ENCODE data around the gene FAM151A. TPM values are rescaled to one million over a fixed set of nuclear protein-coding genes. Genes with fewer than 3 reads are reported as not detected.

Gene FAM151A
- total and polyA plus RNA-seq, 2 donors (not counting 3 experiments of a cell fraction or from before 2014, with no cell fraction given) = not detected

DNA sequence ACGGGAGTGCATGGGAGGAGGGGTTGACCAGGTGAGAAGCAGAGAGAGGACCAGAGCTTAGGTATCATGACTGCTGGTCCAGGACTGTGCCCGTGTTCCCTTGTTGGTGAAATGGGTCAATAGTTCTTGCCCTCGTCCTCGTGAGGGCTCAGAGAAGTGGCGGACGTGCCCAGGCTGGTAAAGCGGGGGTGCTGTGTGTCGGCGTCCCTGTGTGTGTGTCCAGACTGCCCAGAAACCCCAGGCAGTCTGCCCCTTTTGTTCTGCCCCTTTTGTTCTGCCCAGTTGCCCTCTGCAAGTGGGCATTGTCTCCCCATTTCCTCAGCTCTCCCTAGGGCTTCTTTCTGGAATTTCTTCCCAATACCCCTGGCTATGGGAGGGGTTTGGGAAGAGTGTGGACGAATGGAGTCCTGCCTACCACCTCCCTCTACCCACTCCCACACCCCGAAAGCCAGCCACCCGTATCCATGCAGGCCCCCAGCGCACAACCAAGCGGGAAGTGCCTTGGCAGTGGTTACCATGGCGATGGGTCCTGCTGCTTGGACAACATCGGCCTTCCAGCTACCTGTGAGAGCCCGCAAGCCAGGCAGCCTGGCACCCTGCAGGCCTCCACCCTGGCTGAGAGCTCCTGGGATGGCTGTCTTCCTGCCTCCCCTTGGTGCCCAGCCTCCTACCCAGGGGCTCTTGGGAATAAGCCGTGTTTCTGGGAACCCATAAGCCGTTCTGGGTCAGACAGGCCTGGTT is 40.6 kb downstream of the FAM151A start:
- BruUV-seq (replicated peaks) = no TSS peak
- FAIRE-seq (no peak), DNase-seq (ENCODE audit: low read depth, low spot score) (no peak)
- H3K9ac ChIP-seq (replicated peaks; ENCODE audit: extremely low read depth, insufficient read depth, low read length) = no peak overlapping the region
- H3K27ac ChIP-seq (ENCODE audit: insufficient read depth, low read depth, low read length) = no peak overlapping the region
- no peaks in the 10 kb centered on the region for H3K9me1 ChIP-seq (replicated peaks; ENCODE audit: control insufficient read depth, extremely low read depth, insufficient read depth, low read length)
- no peaks in the 10 kb centered on the region for H4K20me1 ChIP-seq (replicated peaks; ENCODE audit: control insufficient read depth, extremely low read depth, insufficient read depth, low read length)
- no peak overlapping the region for H3K4me2 ChIP-seq (ENCODE audit: insufficient read depth, low read length)
- H3K4me1 ChIP-seq (ENCODE audit: control insufficient read depth, extremely low read depth, insufficient read depth, low read length) = peaks cover under 1% of the 10 kb centered on the region
- ChIA-PET CTCF (no interaction called here), POLR2A (no interaction called here)
- no peak overlapping the region for H2AFZ ChIP-seq (ENCODE audit: low read depth, low read length)
- intact Hi-C loops (cut with micrococcal nuclease) = no loop called here
- no peaks in the 10 kb centered on the region for H3K36me3 ChIP-seq (ENCODE audit: control insufficient read depth in 2 of 2, extremely low read depth in 1 of 2, insufficient read depth in 2 of 2, low read length in 2 of 2)
- H3K27me3 ChIP-seq (ENCODE audit: control insufficient read depth in 2 of 2, insufficient read depth in 2 of 2, low read length in 2 of 2) = no peaks in the 10 kb centered on the region
- H3K79me2 ChIP-seq (ENCODE audit: control insufficient read depth, insufficient read depth, low read length) = no peaks in the 10 kb centered on the region
- H3K9me3 ChIP-seq (replicated peaks; ENCODE audit: control insufficient read depth, insufficient read depth, low read length) = no peaks in the 10 kb centered on the region
- no peak for TF ChIP-seq JUN (IDR thresholded peaks at IDR 0.05; ENCODE audit: borderline replicate concordance, insufficient read depth, insufficient read length, low read depth)
- no peak overlapping the region for H3K4me3 ChIP-seq (replicated peaks in 1 of 3; ENCODE audit: insufficient read depth in 1 of 3, low read depth in 1 of 3, low read length in 3 of 3)
- dilution Hi-C loops (cut with MboI; ENCODE audit: extremely low pct_ligation_motif_present, low sequenced_read_pairs) = no loop called here

DNA sequence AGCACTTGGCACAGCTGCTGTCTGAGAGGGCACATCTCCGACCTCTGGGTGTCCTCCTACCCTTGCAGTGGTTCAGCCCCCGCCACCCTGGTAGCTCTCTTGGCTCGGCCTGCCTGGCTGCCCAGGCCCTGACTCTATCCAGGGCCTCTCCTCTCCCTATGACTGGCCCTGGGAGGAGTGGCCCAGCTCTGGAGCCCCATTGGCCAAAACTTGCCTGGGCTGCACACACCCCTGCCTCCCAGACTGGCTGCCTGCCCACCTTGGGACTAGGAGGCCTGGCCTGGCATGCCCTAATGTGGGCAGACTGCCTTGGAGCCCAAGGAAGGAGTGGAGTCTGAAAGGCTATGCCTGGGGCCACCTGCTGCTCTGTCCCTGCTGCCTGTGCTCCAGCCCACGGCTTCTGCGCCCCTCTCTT is 41.7 kb downstream of the FAM151A start:
- Histone ChIP-seq H3K27me3 (ENCODE audit: control insufficient read depth in 2 of 2, insufficient read depth in 2 of 2, low read length in 2 of 2) (no peaks in the 10 kb centered on the region), H3K36me3 (ENCODE audit: control insufficient read depth in 2 of 2, extremely low read depth in 1 of 2, insufficient read depth in 2 of 2, low read length in 2 of 2) (no peaks in the 10 kb centered on the region), H3K4me3 (replicated peaks in 1 of 3; ENCODE audit: insufficient read depth in 1 of 3, low read depth in 1 of 3, low read length in 3 of 3) (no peak overlapping the region), H3K9me3 (replicated peaks; ENCODE audit: control insufficient read depth, insufficient read depth, low read length) (no peaks in the 10 kb centered on the region), H3K79me2 (ENCODE audit: control insufficient read depth, insufficient read depth, low read length) (no peaks in the 10 kb centered on the region), H4K20me1 (replicated peaks; ENCODE audit: control insufficient read depth, extremely low read depth, insufficient read depth, low read length) (no peaks in the 10 kb centered on the region), H2AFZ (ENCODE audit: low read depth, low read length) (no peak overlapping the region), H3K9me1 (replicated peaks; ENCODE audit: control insufficient read depth, extremely low read depth, insufficient read depth, low read length) (no peaks in the 10 kb centered on the region), H3K27ac (ENCODE audit: insufficient read depth, low read depth, low read length) (no peak overlapping the region), H3K9ac (replicated peaks; ENCODE audit: extremely low read depth, insufficient read depth, low read length) (no peak overlapping the region), H3K4me1 (ENCODE audit: control insufficient read depth, extremely low read depth, insufficient read depth, low read length) (peaks cover 3% of the 10 kb centered on the region), H3K4me2 (ENCODE audit: insufficient read depth, low read length) (no peak overlapping the region)
- ChIA-PET CTCF (interaction anchor here (0.5 to 1.3 kb wide), 3 partner anchors 9 to 1871 kb away, joined by 3 to 4 read pairs (median 3); no protein-coding TSS in a partner anchor), POLR2A (interaction anchor here (0.6 kb wide), 1 partner anchor 11 kb away, joined by 7 read pairs; no protein-coding TSS in a partner anchor)
- dilution Hi-C loops (cut with MboI; ENCODE audit: extremely low pct_ligation_motif_present, low sequenced_read_pairs) = no loop called here
- FAIRE-seq = no peak
- peak; percentile 34 for DNase-seq (ENCODE audit: low read depth, low spot score)
- TF ChIP-seq FOS (IDR thresholded peaks at IDR 0.05; ENCODE audit: borderline replicate concordance, insufficient read depth, low read length) = no peak
- TF ChIP-seq GATA2 (IDR thresholded peaks at IDR 0.05; ENCODE audit: insufficient read depth, insufficient read length, low read depth, low read length) = no peak
- TF ChIP-seq, protein P1, sequence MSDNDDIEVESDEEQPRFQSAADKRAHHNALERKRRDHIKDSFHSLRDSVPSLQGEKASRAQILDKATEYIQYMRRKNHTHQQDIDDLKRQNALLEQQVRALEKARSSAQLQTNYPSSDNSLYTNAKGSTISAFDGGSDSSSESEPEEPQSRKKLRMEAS (IDR thresholded peaks at IDR 0.05; ENCODE audit: insufficient read depth, insufficient read length) = no peak
- TF ChIP-seq, protein P2, sequence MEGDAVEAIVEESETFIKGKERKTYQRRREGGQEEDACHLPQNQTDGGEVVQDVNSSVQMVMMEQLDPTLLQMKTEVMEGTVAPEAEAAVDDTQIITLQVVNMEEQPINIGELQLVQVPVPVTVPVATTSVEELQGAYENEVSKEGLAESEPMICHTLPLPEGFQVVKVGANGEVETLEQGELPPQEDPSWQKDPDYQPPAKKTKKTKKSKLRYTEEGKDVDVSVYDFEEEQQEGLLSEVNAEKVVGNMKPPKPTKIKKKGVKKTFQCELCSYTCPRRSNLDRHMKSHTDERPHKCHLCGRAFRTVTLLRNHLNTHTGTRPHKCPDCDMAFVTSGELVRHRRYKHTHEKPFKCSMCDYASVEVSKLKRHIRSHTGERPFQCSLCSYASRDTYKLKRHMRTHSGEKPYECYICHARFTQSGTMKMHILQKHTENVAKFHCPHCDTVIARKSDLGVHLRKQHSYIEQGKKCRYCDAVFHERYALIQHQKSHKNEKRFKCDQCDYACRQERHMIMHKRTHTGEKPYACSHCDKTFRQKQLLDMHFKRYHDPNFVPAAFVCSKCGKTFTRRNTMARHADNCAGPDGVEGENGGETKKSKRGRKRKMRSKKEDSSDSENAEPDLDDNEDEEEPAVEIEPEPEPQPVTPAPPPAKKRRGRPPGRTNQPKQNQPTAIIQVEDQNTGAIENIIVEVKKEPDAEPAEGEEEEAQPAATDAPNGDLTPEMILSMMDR (IDR thresholded peaks at IDR 0.05; ENCODE audit: extremely low read depth in 1 of 2, insufficient read depth in 1 of 2, low read depth in 1 of 2, low read length in 2 of 2) = no peak
- no peak for TF ChIP-seq POLR2AphosphoS5 (IDR thresholded peaks at IDR 0.05; ENCODE audit: insufficient read depth, low read depth, low read length)
- no peak for TF ChIP-seq JUN (IDR thresholded peaks at IDR 0.05; ENCODE audit: borderline replicate concordance, insufficient read depth, insufficient read length, low read depth)
- TF ChIP-seq POLR2A (IDR thresholded peaks at IDR 0.05; ENCODE audit: low read depth, low read length) = no peak
- TF ChIP-seq EZH2 (IDR thresholded peaks at IDR 0.05; ENCODE audit: borderline replicate concordance, low read depth, low read length, severe bottlenecking) = no peak
- no peak for TF ChIP-seq MYC (IDR thresholded peaks at IDR 0.05; ENCODE audit: low read depth, low read length)
- intact Hi-C loops (cut with micrococcal nuclease) = no loop called here
- no TSS peak for BruUV-seq (replicated peaks)

Data from endothelial cell of umbilical vein (primary cell).